HEK293 (cell line): ENCODE data around the gene CASKIN1.

Experiments used
- CTCF ChIA-PET: fragments of 350-600 bp; formaldehyde crosslinking; extraction: SDS; loops from one replicate; lab custom pipeline; 2021; ENCODE audit warnings: antibody characterized with exemption; lab: Yijun Ruan, JAX
- POLR2A ChIA-PET: fragments of 300-600 bp; formaldehyde crosslinking; extraction: SDS; loops from one replicate; lab custom pipeline; 2020; ENCODE audit warnings: antibody characterized with exemption, inconsistent platforms; lab: Yijun Ruan, JAX
- H3K27ac ChIP-seq: fragments of 200-500 bp; sonication (Bioruptor generic); 2 replicates; pipeline ENCODE4 v1.5.1; 2014; ENCODE audit warnings: low read depth, low read length, control low read depth, inconsistent platforms; ENCODE audit errors: extremely low read depth
- H3K36me3 ChIP-seq, 2 experiments: fragments of 200-500 bp in 1 of 2; sonication (Bioruptor generic) in 1 of 2; 1 replicate in 1 of 2; 2 replicates in 1 of 2; pipeline ENCODE4 v1.5.1; 2014 to 2017; ENCODE audit warnings: inconsistent platforms in 2 of 2, low read length in 2 of 2; ENCODE audit not compliant: control insufficient read depth in 2 of 2, insufficient read depth in 1 of 2
- H3K4me1 ChIP-seq: fragments of 200-500 bp; sonication (Bioruptor generic); 2 replicates; pipeline ENCODE4 v1.5.1; 2014; ENCODE audit warnings: mild to moderate bottlenecking, low read length, inconsistent platforms; ENCODE audit not compliant: control insufficient read depth, insufficient read depth
- H3K4me3 ChIP-seq: 2 replicates; pipeline ENCODE4 v1.5.1; 2011; ENCODE audit warnings: low read depth, mild to moderate bottlenecking, control low read depth, low read length, moderate library complexity
- H3K9me3 ChIP-seq: fragments of 200-500 bp; sonication (Bioruptor generic); 2 replicates; pipeline ENCODE4 v1.5.1; 2014; ENCODE audit warnings: low read depth, low read length, inconsistent platforms; ENCODE audit not compliant: control insufficient read depth, insufficient read depth
- ATF2 ChIP-seq: fragments of 450-650 bp; formaldehyde crosslinking; IDR thresholded peaks from 2 replicates; pipeline ENCODE4 v1.5.1; 2016; ENCODE audit warnings: missing biosample characterization, missing genetic modification characterization, low read depth
- ELK4 ChIP-seq: IDR thresholded peaks from 2 replicates; pipeline ENCODE4 v1.6.1; 2011; ENCODE audit warnings: mild to moderate bottlenecking, low read depth, low read length, borderline replicate concordance
- KLF10 ChIP-seq: fragments of 450-650 bp; IDR thresholded peaks from 2 replicates; pipeline ENCODE4 v1.5.1; 2018; ENCODE audit warnings: missing biosample characterization, mild to moderate bottlenecking, missing genetic modification characterization
- KLF9 ChIP-seq: fragments of 450-650 bp; formaldehyde crosslinking; IDR thresholded peaks from 2 replicates; pipeline ENCODE4 v1.5.1; 2016; ENCODE audit warnings: missing biosample characterization, missing genetic modification characterization, low read depth
- MYNN ChIP-seq: fragments of 450-650 bp; formaldehyde crosslinking; IDR thresholded peaks from 2 replicates; pipeline ENCODE4 v1.5.1; 2016; ENCODE audit warnings: missing biosample characterization, missing genetic modification characterization, borderline replicate concordance
- ZBTB11 ChIP-seq: fragments of 450-650 bp; formaldehyde crosslinking; conservative IDR thresholded peaks from 2 replicates; pipeline ENCODE4 v1.5.1; 2016; ENCODE audit warnings: low read depth, missing biosample characterization, missing genetic modification characterization
- ZBTB26 ChIP-seq: fragments of 450-650 bp; formaldehyde crosslinking; optimal IDR thresholded peaks from 2 replicates; pipeline ENCODE3; 2016; ENCODE audit warnings: missing biosample characterization, mild to moderate bottlenecking, missing genetic modification characterization
- ZNF121 ChIP-seq: fragments of 450-650 bp; formaldehyde crosslinking; IDR thresholded peaks from 2 replicates; pipeline ENCODE4 v1.5.1; 2016; ENCODE audit warnings: missing biosample characterization, missing genetic modification characterization
- ZNF175 ChIP-seq: fragments of 450-650 bp; formaldehyde crosslinking; IDR thresholded peaks from 2 replicates; pipeline ENCODE4 v1.5.1; 2016; ENCODE audit warnings: missing biosample characterization, missing genetic modification characterization
- ZNF214 ChIP-seq: fragments of 450-650 bp; formaldehyde crosslinking; IDR thresholded peaks from 2 replicates; pipeline ENCODE4 v1.5.1; 2017; ENCODE audit warnings: missing biosample characterization, mild to moderate bottlenecking, missing genetic modification characterization, borderline replicate concordance
- ZNF221 ChIP-seq: fragments of 450-650 bp; formaldehyde crosslinking; IDR thresholded peaks from 2 replicates; pipeline ENCODE4 v1.5.1; 2017; ENCODE audit warnings: missing biosample characterization, missing genetic modification characterization, borderline replicate concordance
- ZNF248 ChIP-seq: fragments of 450-650 bp; formaldehyde crosslinking; IDR thresholded peaks from 2 replicates; pipeline ENCODE4 v1.5.1; 2017; ENCODE audit warnings: missing biosample characterization, missing genetic modification characterization
- ZNF324 ChIP-seq: fragments of 450-650 bp; formaldehyde crosslinking; IDR thresholded peaks from 2 replicates; pipeline ENCODE4 v1.5.1; 2016; ENCODE audit warnings: missing biosample characterization, missing genetic modification characterization
- ZNF426 ChIP-seq: fragments of 450-650 bp; formaldehyde crosslinking; IDR thresholded peaks from 2 replicates; pipeline ENCODE4 v1.5.1; 2017; ENCODE audit warnings: missing biosample characterization, missing genetic modification characterization, mild to moderate bottlenecking, inconsistent platforms, moderate library complexity
- ZNF433 ChIP-seq: fragments of 450-650 bp; formaldehyde crosslinking; IDR thresholded peaks from 2 replicates; pipeline ENCODE4 v1.5.1; 2016; ENCODE audit warnings: missing biosample characterization, missing genetic modification characterization, low read depth
- ZNF518A ChIP-seq: fragments of 450-650 bp; formaldehyde crosslinking; conservative IDR thresholded peaks from 2 replicates; pipeline ENCODE4 v1.5.1; 2016; ENCODE audit warnings: low read depth, missing biosample characterization, missing genetic modification characterization
- ZNF521 ChIP-seq: fragments of 450-650 bp; formaldehyde crosslinking; IDR thresholded peaks from 2 replicates; pipeline ENCODE4 v1.5.1; 2017; ENCODE audit warnings: missing biosample characterization, mild to moderate bottlenecking, missing genetic modification characterization
- ZNF561 ChIP-seq: fragments of 450-650 bp; IDR thresholded peaks from 2 replicates; pipeline ENCODE4 v1.5.1; 2018; ENCODE audit warnings: missing biosample characterization, missing genetic modification characterization, borderline replicate concordance
- ZNF626 ChIP-seq: fragments of 450-650 bp; sonication (Bioruptor Pico); formaldehyde crosslinking; IDR thresholded peaks from 2 replicates; pipeline ENCODE4 v1.5.1; 2018; ENCODE audit warnings: missing biosample characterization, missing genetic modification characterization, inconsistent platforms
- ZNF660 ChIP-seq: fragments of 450-650 bp; IDR thresholded peaks from 2 replicates; pipeline ENCODE4 v1.5.1; 2018; ENCODE audit warnings: missing biosample characterization, mild to moderate bottlenecking, missing genetic modification characterization
- ZNF76 ChIP-seq: fragments of 450-650 bp; formaldehyde crosslinking; IDR thresholded peaks from 2 replicates; pipeline ENCODE4; 2016; ENCODE audit warnings: low read depth, missing biosample characterization, missing genetic modification characterization, borderline replicate concordance

CASKIN1 gene

GRCh38 chr16:2155091-2155950, 41.1 kb downstream of the CASKIN1 start, which contains the start of gene TRAF7:
TSS of gene TRAF7 (plus strand) at chr16:2155782. CDS start at chr16:2163921, 8,139 bp downstream.
- Histone ChIP-seq H3K36me3 (peaks cover 0 to 43% of the 10 kb centered on the region in 2 experiments; a peak in 2 of 3 replicates), H3K4me3 (peak within 1 kb of the TSS; percentile 77), H3K27ac (peak within 1 kb of the TSS; percentile 64), H3K4me1 (no peaks in the 10 kb centered on the region), H3K9me3 (no peaks in the 10 kb centered on the region)
- CTCF ChIA-PET: interaction anchor here (0.6 to 3.8 kb wide), 10 partner anchors 15 to 1093 kb away, joined by 3 to 26 read pairs (median 3); partner anchors contain the start of gene ECI1
- POLR2A ChIA-PET: interaction anchor here (0.5 to 2.6 kb wide), 96 partner anchors 8 to 750 kb away, joined by 3 to 92 read pairs (median 5); partner anchors contain the start of genes AMDHD2, ATP6V0C, BRICD5 and CEMP1
- TF ChIP-seq ZNF248 (tag by site-specific recombination): no peak
- no peak for TF ChIP-seq ZNF626 (tag by site-specific recombination)
- TF ChIP-seq KLF9 (tag by site-specific recombination): peak; percentile 61; the same call in 1 of the 2 replicates
- TF ChIP-seq ATF2: no peak
- no peak for TF ChIP-seq ZNF521
- peak; percentile 98; the same call in 1 of the 2 replicates for TF ChIP-seq ELK4
- TF ChIP-seq ZNF660 (tag by site-specific recombination): peak; percentile 76
- no peak; the same call in 1 of the 2 replicates for TF ChIP-seq KLF10 (tag by site-specific recombination)
- TF ChIP-seq ZBTB11: peak; percentile 78
- TF ChIP-seq ZNF518A (tag by site-specific recombination): no peak
- TF ChIP-seq ZNF175 (tag by site-specific recombination): no peak
- 0 out of 2 replicates have a peak, but pooled peaks have one; percentile 40 for TF ChIP-seq ZNF324 (tag by site-specific recombination)
- TF ChIP-seq MYNN (tag by site-specific recombination): no peak
- TF ChIP-seq ZNF121: no peak
- TF ChIP-seq ZNF433 (tag by site-specific recombination): no peak
- no peak for TF ChIP-seq ZNF221
- TF ChIP-seq ZBTB26 (tag by site-specific recombination): peak; percentile 71
- TF ChIP-seq ZNF214: no peak
- TF ChIP-seq ZNF76 (tag by site-specific recombination): peak; percentile 98
- TF ChIP-seq ZNF426 (tag by site-specific recombination): no peak
- TF ChIP-seq ZNF561 (tag by site-specific recombination): 0 out of 2 replicates have a peak, but pooled peaks have one; percentile 14
